Measurements from ENCODE around the gene PCNX1. TPM values are rescaled to one million over a fixed set of nuclear protein-coding genes. Genes with fewer than 3 reads are reported as not detected.

The PCNX1 gene
- total and polyA plus RNA-seq, 2 of the 4 experiments (the other 2 are of a cell fraction) = 15.0 to 43.7 TPM

- no TSS peak for BruUV-seq (replicated peaks)
Observed at GRCh38 chr14:71000091-71000490, 92.8 kb downstream of the PCNX1 start.

More at GRCh38 chr14:71000091-71000490, 92.8 kb downstream of the PCNX1 start:
- Histone ChIP-seq H3K9me1 (ENCODE audit: insufficient read depth, low read length) (peaks cover 8% of the 10 kb centered on the region), H3K4ac (ENCODE audit: low read depth, low read length) (no peak overlapping the region), H3K18ac (ENCODE audit: low read depth, low read length) (no peak overlapping the region), H2BK120ac (ENCODE audit: low read depth, low read length) (no peak overlapping the region), H4K5ac (ENCODE audit: low read depth, low read length) (no peak overlapping the region), H3K27ac (ENCODE audit: insufficient read depth, low read length) (no peak overlapping the region), H3K36me3 (ENCODE audit: control insufficient read depth, insufficient read depth, low read length) (peaks cover 8% of the 10 kb centered on the region), H4K20me1 (ENCODE audit: insufficient read depth, low read length) (no peaks in the 10 kb centered on the region; the same call in 1 of the 2 replicates), H3K79me1 (ENCODE audit: low read depth in 1 of 2, low read length in 2 of 2) (peaks cover 15 to 28% of the 10 kb centered on the region in 2 experiments; a peak in 3 of 4 replicates), H3K27me3 (ENCODE audit: control insufficient read depth, insufficient read depth, low read length) (no peaks in the 10 kb centered on the region), H3K4me1 (ENCODE audit: control insufficient read depth, insufficient read depth, low read length) (peaks cover 5% of the 10 kb centered on the region; the same call in 1 of the 2 replicates), H2BK5ac (ENCODE audit: low read depth, low read length, poor library complexity, severe bottlenecking) (no peak overlapping the region), H3K56ac (ENCODE audit: extremely low read depth, insufficient read depth, low read length) (no peak overlapping the region), H3K14ac (replicated peaks; ENCODE audit: low read depth, low read length) (no peak overlapping the region), H4K91ac (ENCODE audit: insufficient read depth, low read depth, low read length) (no peak overlapping the region), H2AFZ (replicated peaks; ENCODE audit: low read length, poor library complexity) (no peak overlapping the region), H3K9me3 (ENCODE audit: control insufficient read depth, insufficient read depth, low read length) (no peaks in the 10 kb centered on the region), H2AK5ac (ENCODE audit: low read depth, low read length) (no peak overlapping the region), H3K4me2 (ENCODE audit: low read depth, low read length) (no peak overlapping the region), H4K8ac (ENCODE audit: low read depth in 2 of 2, low read length in 2 of 2) (no peak overlapping the region), H2AK9ac (replicated peaks; ENCODE audit: low read depth, low read length, poor library complexity) (no peak overlapping the region), H3K4me3 (ENCODE audit: insufficient read depth, low read depth, low read length) (no peak overlapping the region), H3K23ac (ENCODE audit: low read depth, low read length) (no peak overlapping the region), H2BK15ac (ENCODE audit: low read depth, low read length) (no peak overlapping the region), H3K9ac (ENCODE audit: low read depth, low read length) (no peak overlapping the region), H2BK20ac (ENCODE audit: low read depth, low read length) (no peak overlapping the region)
- POLR2A ChIA-PET (ENCODE audit: unreplicated experiment) = no interaction called here
- no peak for DNase-seq
- dilution Hi-C loops (cut with HindIII; ENCODE audit: low sequenced_read_pairs, unreplicated experiment) (no loop called here), in situ Hi-C loops (cut with MboI; ENCODE audit: low sequenced_read_pairs) (no loop called here), intact Hi-C loops (cut with micrococcal nuclease) (no loop called here)
- no CpG with 5 or more reads among the region's 2 CpGs for WGBS, 2 experiments (ENCODE audit: extremely low coverage in 2 of 2, insufficient read length in 1 of 2)
- ATAC-seq (ENCODE audit: low read depth) = no peak
- no peak for TF ChIP-seq NFE2L2 (IDR thresholded peaks at IDR 0.05; ENCODE audit: low read depth, low read length)
- no peak for TF ChIP-seq FOS (IDR thresholded peaks at IDR 0.05; ENCODE audit: low read depth, low read length)
- no peak for TF ChIP-seq CHD1 (IDR thresholded peaks at IDR 0.05; ENCODE audit: low read depth, low read length)
- TF ChIP-seq ELK1 (IDR thresholded peaks at IDR 0.05; ENCODE audit: borderline replicate concordance, low read depth, low read length) = no peak
- no peak for TF ChIP-seq BHLHE40 (IDR thresholded peaks at IDR 0.05; ENCODE audit: low read depth, low read length)
- no peak for TF ChIP-seq POLR2A (IDR thresholded peaks at IDR 0.05; ENCODE audit: low read depth, low read length)
- no peak for TF ChIP-seq MAFK (IDR thresholded peaks at IDR 0.05; ENCODE audit: low read depth, low read length)
- no peak for TF ChIP-seq MAZ (IDR thresholded peaks at IDR 0.05; ENCODE audit: borderline replicate concordance, low read depth, low read length)
- no peak for TF ChIP-seq RCOR1 (IDR thresholded peaks at IDR 0.05; ENCODE audit: insufficient replicate concordance, low read length)
- TF ChIP-seq RAD21 (IDR thresholded peaks at IDR 0.05; ENCODE audit: low read length) = no peak
- no peak for TF ChIP-seq SMC3 (IDR thresholded peaks at IDR 0.05; ENCODE audit: low read depth, low read length)
- CTCF ChIA-PET = interaction anchor here (0.5 to 0.6 kb wide), 2 partner anchors 20 to 82 kb away, joined by 3 read pairs; no protein-coding TSS in a partner anchor
